ENCODE data around the gene PSPH. TPM values are rescaled to one million over a fixed set of nuclear protein-coding genes. Genes with fewer than 3 reads are reported as not detected.
A peak's percentile ranks its signal among the peaks of the same experiment; 100 is the strongest.
"Not testable (repeated sequence)": the region's sequence is repeated elsewhere in the genome, so short reads cannot be mapped to it uniquely, and the experiment has no call there.

PSPH gene
- total RNA-seq, 1 experiment from 2014 or later, result 103 TPM

DNA sequence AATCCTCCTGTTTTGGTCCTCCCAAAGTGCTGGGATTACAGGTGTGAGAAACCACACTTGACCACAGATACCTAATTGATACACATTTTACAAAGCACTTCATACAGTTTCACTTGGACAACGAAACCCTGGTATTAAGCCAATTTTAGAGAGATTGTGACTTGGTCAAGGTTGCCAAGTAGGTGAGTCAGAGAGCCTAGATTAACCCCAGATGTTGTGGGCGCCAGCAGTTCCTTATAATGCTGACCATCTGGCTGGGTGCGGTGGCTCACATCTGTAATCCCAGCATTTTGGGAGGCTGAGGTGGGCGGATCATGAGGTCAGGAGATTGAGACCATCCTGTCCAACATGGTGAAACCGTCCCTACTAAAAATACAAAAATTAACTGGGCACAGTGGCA lies 46.5 kb upstream of the PSPH start:
- CTCF ChIA-PET, result no interaction called here
- Histone ChIP-seq H4K20me1 (ENCODE audit: insufficient read depth) (peaks cover 36% of the 10 kb centered on the region), H3K27me3 (ENCODE audit: insufficient read depth, low read depth) (no peaks in the 10 kb centered on the region), H3K9me2 (ENCODE audit: insufficient read depth) (no peaks in the 10 kb centered on the region), H2AFZ (no peak overlapping the region), H3K9me3 (ENCODE audit: insufficient read depth, low read depth) (no peaks in the 10 kb centered on the region), H3K79me2 (ENCODE audit: low read depth) (peaks cover 10% of the 10 kb centered on the region), H3K4me3 (no peak overlapping the region), H3K4me2 (no peak overlapping the region), H3K36me3 (ENCODE audit: low read depth) (peaks cover 37% of the 10 kb centered on the region), H3K4me1 (replicated peaks; ENCODE audit: insufficient read depth) (no peaks in the 10 kb centered on the region), H3F3A (ENCODE audit: insufficient read depth, low read depth) (peaks cover 67% of the 10 kb centered on the region), H3K27ac (no peak overlapping the region)
- peak in 1 of 2 experiments; percentile 70 for DNase-seq
- BruUV-seq (replicated peaks), result no TSS peak
- intact Hi-C loops (cut with micrococcal nuclease; ENCODE audit: unreplicated experiment), result no loop called here
- TF ChIP-seq, protein P1, sequence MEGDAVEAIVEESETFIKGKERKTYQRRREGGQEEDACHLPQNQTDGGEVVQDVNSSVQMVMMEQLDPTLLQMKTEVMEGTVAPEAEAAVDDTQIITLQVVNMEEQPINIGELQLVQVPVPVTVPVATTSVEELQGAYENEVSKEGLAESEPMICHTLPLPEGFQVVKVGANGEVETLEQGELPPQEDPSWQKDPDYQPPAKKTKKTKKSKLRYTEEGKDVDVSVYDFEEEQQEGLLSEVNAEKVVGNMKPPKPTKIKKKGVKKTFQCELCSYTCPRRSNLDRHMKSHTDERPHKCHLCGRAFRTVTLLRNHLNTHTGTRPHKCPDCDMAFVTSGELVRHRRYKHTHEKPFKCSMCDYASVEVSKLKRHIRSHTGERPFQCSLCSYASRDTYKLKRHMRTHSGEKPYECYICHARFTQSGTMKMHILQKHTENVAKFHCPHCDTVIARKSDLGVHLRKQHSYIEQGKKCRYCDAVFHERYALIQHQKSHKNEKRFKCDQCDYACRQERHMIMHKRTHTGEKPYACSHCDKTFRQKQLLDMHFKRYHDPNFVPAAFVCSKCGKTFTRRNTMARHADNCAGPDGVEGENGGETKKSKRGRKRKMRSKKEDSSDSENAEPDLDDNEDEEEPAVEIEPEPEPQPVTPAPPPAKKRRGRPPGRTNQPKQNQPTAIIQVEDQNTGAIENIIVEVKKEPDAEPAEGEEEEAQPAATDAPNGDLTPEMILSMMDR (conservative IDR thresholded peaks at IDR 0.05), result no peak
- TF ChIP-seq EZH2 (IDR thresholded peaks at IDR 0.05; ENCODE audit: low read depth), result no peak
- POLR2A ChIA-PET (ENCODE audit: unreplicated experiment), result no interaction called here

DNA sequence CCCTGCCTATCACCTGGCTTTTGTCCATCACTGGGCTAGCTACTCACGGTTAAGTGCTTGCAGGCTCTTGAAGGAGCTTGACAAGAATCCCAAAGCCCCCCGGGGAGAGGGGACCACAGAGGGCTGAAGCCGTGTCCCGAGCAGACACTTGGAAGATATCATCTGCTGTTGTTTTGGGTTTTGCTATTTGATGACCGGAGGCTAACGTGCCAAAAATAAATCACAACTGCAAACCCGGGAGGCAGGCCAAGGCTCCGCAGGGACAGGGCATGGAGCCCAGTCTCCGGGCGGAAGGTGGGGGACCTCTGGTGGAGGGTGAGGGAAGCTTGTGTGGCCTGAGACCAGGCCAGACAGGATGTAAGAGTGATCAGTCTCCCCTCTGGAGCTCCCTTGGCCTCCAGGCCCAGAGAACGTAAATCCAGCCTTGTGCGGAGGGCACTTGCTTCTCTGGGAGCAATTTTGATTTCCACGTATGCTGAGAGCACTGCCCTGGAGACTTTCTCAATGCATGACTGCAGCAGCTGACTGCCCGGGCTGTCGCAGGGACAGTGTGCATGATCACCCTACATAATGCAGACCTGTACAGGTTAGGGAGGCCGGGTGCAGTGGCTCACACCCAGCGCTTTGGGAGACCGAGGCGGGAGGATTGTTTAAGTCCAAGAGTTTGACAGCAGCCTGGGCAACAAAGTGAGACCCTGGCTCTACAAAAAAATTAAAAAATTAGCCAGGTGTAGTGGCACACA lies 41.7 kb upstream of the PSPH start, which contains the start of gene PHKG1:
PHKG1 (minus strand) TSS at position 164 of the 743 bp plus-strand sequence. CDS start 4,011 bp downstream, outside the sequence.
- H3K4me3 ChIP-seq, result no peak within 1 kb of the TSS
- BruUV-seq (replicated peaks), result no TSS peak

DNA sequence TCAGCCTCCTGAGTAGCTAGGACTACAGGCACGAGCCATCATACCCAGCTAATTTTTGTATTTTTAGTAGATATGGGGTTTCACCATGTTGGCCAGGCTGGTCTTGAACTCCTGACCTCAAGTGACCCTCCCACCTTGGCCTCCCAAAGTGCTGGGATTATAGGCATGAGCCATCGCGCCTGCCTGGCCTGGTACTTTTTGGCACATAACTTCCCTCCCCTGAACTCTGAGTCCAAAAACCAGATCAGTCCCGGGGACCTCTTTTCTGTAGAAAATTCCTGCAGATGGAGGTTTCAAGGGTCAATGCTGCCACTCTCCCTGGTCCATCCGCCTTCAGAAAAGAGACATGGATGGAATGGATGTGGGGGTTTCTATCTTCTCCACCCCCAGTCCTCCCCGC lies 41.1 kb upstream of the PSPH start:
- H3K27ac ChIP-seq; H3K9me3 ChIP-seq (ENCODE audit: insufficient read depth, low read depth); H3K27me3 ChIP-seq (ENCODE audit: insufficient read depth, low read depth); H3K79me2 ChIP-seq (ENCODE audit: low read depth); DNase-seq; BruUV-seq (replicated peaks); H3K9me2 ChIP-seq (ENCODE audit: insufficient read depth); H3K4me2 ChIP-seq; H3K36me3 ChIP-seq (ENCODE audit: low read depth); H4K20me1 ChIP-seq (ENCODE audit: insufficient read depth); POLR2A ChIA-PET (ENCODE audit: unreplicated experiment); H3K4me1 ChIP-seq (replicated peaks; ENCODE audit: insufficient read depth); H2AFZ ChIP-seq; H3K4me3 ChIP-seq: not testable (repeated sequence)
- intact Hi-C loops (cut with micrococcal nuclease; ENCODE audit: unreplicated experiment), result loop anchor here (5.0 kb wide), 1 partner anchor 810 kb away; no protein-coding TSS in a partner anchor
- CTCF ChIA-PET, result interaction anchor here (0.5 to 0.8 kb wide), 4 partner anchors 129 to 1261 kb away, joined by 3 read pairs; no protein-coding TSS in a partner anchor
- H3F3A ChIP-seq (ENCODE audit: insufficient read depth, low read depth), result peaks cover 23% of the 10 kb centered on the region; the same call in 1 of the 2 replicates

More for the DNA sequence above, 41.7 kb upstream of the PSPH start, which contains the start of gene PHKG1:
- Histone ChIP-seq H4K20me1 (ENCODE audit: insufficient read depth) (0 out of 2 replicates have a peak, but pooled peaks cover 4% of the 10 kb centered on the region), H3K4me2 (no peak within 1 kb of the TSS), H3F3A (ENCODE audit: insufficient read depth, low read depth) (peaks cover 29% of the 10 kb centered on the region; the same call in 1 of the 2 replicates), H3K9me3 (ENCODE audit: insufficient read depth, low read depth) (no peaks in the 10 kb centered on the region), H3K27ac (no peak within 1 kb of the TSS), H3K9me2 (ENCODE audit: insufficient read depth) (no peaks in the 10 kb centered on the region), H3K36me3 (ENCODE audit: low read depth) (no peaks in the 10 kb centered on the region), H3K79me2 (ENCODE audit: low read depth) (no peaks in the 10 kb centered on the region), H3K27me3 (ENCODE audit: insufficient read depth, low read depth) (no peaks in the 10 kb centered on the region), H2AFZ (no peak within 1 kb of the TSS), H3K4me1 (replicated peaks; ENCODE audit: insufficient read depth) (no peaks in the 10 kb centered on the region)
- intact Hi-C loops (cut with micrococcal nuclease; ENCODE audit: unreplicated experiment), result loop anchor here (1.0 to 5.0 kb wide), 2 partner anchors 452 to 811 kb away; no protein-coding TSS in a partner anchor
- DNase-seq, result peak in 1 of 2 experiments; percentile 52
- TF ChIP-seq, protein P1 (conservative IDR thresholded peaks at IDR 0.05), result 0 out of 2 replicates have a peak, but pooled peaks have one; percentile 40
- TF ChIP-seq EZH2 (IDR thresholded peaks at IDR 0.05; ENCODE audit: low read depth), result no peak
- ChIA-PET POLR2A (ENCODE audit: unreplicated experiment) (interaction anchor here (0.5 kb wide), 1 partner anchor 42 kb away, joined by 3 read pairs; the partner anchor contains the start of gene PSPH), CTCF (interaction anchor here (0.5 to 0.8 kb wide), 4 partner anchors 130 to 1261 kb away, joined by 3 read pairs; no protein-coding TSS in a partner anchor)
